Myocyte (in vitro differentiated cells): ENCODE measurements around the gene COL9A3. TPM values are rescaled to one million over a fixed set of nuclear protein-coding genes. Genes with fewer than 3 reads are reported as not detected.

ENCODE experiments used
- DNase-seq: peaks from one replicate; pipeline ENCODE4 v3.0.0-alpha.2; 2012; ENCODE audit warnings: low read depth
- total RNA-seq: library from RNA; depleted of rRNA; stranded (reverse); fragments of >200 nt; gene quantifications from 2 replicates; pipeline ENCODE4 v1.2.3, GENCODE V29; 2014

Gene COL9A3
- total RNA-seq, 1 donor from 2014 or later: not detected

DNA sequence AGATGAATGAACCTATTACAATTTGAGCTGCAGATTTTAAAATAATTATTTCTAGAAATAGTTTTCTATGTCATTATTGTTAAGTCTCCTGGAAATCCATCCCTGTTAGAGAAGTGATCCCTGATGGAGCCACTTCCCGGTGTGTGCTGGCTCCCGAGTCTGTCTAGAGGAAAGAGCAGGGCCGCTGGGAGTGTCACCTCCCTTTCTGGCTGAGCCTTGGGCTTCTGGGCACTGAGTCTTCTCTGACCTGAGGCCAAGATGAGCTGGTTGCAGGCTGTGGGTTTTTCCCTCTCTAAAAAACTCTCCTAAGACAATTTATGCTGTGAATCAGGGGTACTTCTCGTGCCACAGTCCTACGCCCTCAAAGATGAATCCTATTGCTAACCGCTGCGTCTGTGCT is 73.6 kb downstream of the COL9A3 start:
- DNase-seq: no peak

Other genes with a start within 250 kb of the COL9A3 start
- gene SLCO4A1, start 174.5 kb upstream of the COL9A3 start, total RNA-seq: 0.11 and 0.16 TPM in 2 replicates
- gene NTSR1, start 108.2 kb upstream of the COL9A3 start, total RNA-seq: not detected in 2 replicates
- 13.5 and 14.0 TPM in 2 replicates for gene MRGBP, start 20.6 kb upstream of the COL9A3 start, total RNA-seq
- 29.1 and 35.7 TPM in 2 replicates for gene OGFR, start 12.2 kb upstream of the COL9A3 start, total RNA-seq
- 9.3 and 12.5 TPM in 2 replicates for gene TCFL5, start 44.8 kb downstream of the COL9A3 start, total RNA-seq
- gene DIDO1, start 109.5 kb downstream of the COL9A3 start, total RNA-seq: 31.9 and 33.8 TPM in 2 replicates
- 27.9 and 28.8 TPM in 2 replicates for gene GID8, start 121.1 kb downstream of the COL9A3 start, total RNA-seq
- gene SLC17A9, start 135.7 kb downstream of the COL9A3 start, total RNA-seq: 0.16 TPM in 1 of 2 replicates, not detected in the other
- gene BHLHE23, start 189.9 kb downstream of the COL9A3 start, total RNA-seq: not detected in 2 replicates